ENCODE data around the gene RHOXF1. TPM values are rescaled to one million over a fixed set of nuclear protein-coding genes. Genes with fewer than 3 reads are reported as not detected.

Gene RHOXF1
- total RNA-seq, 1 experiment from 2014 or later = not detected

DNA sequence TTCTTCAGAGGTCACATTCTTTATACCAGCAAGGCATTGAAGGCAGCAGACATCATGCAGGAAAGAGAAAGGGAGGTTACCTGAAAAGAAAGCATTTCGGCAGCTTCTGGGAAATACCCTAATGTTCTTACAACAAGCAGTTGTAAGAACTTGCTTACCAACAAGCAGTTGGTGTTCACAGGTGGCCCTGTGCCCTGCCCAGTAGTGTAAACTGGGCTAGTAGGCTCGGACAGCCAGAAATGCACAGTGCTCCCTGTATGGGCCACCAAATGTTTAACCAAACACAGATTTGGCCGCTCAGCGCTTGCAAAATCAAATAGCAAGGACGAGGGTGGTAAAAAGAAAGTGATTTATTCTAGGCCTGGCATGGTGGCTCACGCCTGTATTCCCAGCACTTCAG lies 20.4 kb upstream of the RHOXF1 start:
- Mint-ChIP-seq H3K27ac (no peak overlapping the region), H3K36me3 (no peaks in the 10 kb centered on the region), H3K4me3 (no peak overlapping the region), H3K4me1 (peaks cover 38% of the 10 kb centered on the region), H3K9me3 (no peaks in the 10 kb centered on the region), H3K27me3 (ENCODE audit: low read depth) (no peaks in the 10 kb centered on the region)
- POLR2A ChIA-PET = no interaction called here
- CTCF ChIA-PET = no interaction called here
- TF ChIP-seq, protein P1, sequence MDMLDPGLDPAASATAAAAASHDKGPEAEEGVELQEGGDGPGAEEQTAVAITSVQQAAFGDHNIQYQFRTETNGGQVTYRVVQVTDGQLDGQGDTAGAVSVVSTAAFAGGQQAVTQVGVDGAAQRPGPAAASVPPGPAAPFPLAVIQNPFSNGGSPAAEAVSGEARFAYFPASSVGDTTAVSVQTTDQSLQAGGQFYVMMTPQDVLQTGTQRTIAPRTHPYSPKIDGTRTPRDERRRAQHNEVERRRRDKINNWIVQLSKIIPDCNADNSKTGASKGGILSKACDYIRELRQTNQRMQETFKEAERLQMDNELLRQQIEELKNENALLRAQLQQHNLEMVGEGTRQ (CRISPR knock-in tag; IDR thresholded peaks at IDR 0.05) = no peak
- TF ChIP-seq SMAD3 (CRISPR knock-in tag; IDR thresholded peaks at IDR 0.05; ENCODE audit: borderline replicate concordance) (no peak), JAZF1 (CRISPR knock-in tag; IDR thresholded peaks at IDR 0.05) (no peak), GABPB1 (CRISPR knock-in tag; IDR thresholded peaks at IDR 0.05) (no peak), GRHL2 (CRISPR knock-in tag; IDR thresholded peaks at IDR 0.05; ENCODE audit: insufficient replicate concordance, severe bottlenecking) (no peak), ETV6 (CRISPR knock-in tag; IDR thresholded peaks at IDR 0.05) (no peak), MXD4 (CRISPR knock-in tag; IDR thresholded peaks at IDR 0.05; ENCODE audit: borderline replicate concordance) (no peak), ZNF232 (CRISPR knock-in tag; IDR thresholded peaks at IDR 0.05) (no peak), RORB (CRISPR knock-in tag; IDR thresholded peaks at IDR 0.05) (no peak), CREB1 (CRISPR knock-in tag; IDR thresholded peaks at IDR 0.05) (no peak), OVOL2 (CRISPR knock-in tag; IDR thresholded peaks at IDR 0.05; ENCODE audit: borderline replicate concordance) (no peak), EMX1 (CRISPR knock-in tag; IDR thresholded peaks at IDR 0.05) (no peak), ZNF121 (CRISPR knock-in tag; IDR thresholded peaks at IDR 0.05) (no peak)
- TF ChIP-seq, protein P2, sequence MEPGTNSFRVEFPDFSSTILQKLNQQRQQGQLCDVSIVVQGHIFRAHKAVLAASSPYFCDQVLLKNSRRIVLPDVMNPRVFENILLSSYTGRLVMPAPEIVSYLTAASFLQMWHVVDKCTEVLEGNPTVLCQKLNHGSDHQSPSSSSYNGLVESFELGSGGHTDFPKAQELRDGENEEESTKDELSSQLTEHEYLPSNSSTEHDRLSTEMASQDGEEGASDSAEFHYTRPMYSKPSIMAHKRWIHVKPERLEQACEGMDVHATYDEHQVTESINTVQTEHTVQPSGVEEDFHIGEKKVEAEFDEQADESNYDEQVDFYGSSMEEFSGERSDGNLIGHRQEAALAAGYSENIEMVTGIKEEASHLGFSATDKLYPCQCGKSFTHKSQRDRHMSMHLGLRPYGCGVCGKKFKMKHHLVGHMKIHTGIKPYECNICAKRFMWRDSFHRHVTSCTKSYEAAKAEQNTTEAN (CRISPR knock-in tag; IDR thresholded peaks at IDR 0.05) = no peak
- TF ChIP-seq, protein P3, sequence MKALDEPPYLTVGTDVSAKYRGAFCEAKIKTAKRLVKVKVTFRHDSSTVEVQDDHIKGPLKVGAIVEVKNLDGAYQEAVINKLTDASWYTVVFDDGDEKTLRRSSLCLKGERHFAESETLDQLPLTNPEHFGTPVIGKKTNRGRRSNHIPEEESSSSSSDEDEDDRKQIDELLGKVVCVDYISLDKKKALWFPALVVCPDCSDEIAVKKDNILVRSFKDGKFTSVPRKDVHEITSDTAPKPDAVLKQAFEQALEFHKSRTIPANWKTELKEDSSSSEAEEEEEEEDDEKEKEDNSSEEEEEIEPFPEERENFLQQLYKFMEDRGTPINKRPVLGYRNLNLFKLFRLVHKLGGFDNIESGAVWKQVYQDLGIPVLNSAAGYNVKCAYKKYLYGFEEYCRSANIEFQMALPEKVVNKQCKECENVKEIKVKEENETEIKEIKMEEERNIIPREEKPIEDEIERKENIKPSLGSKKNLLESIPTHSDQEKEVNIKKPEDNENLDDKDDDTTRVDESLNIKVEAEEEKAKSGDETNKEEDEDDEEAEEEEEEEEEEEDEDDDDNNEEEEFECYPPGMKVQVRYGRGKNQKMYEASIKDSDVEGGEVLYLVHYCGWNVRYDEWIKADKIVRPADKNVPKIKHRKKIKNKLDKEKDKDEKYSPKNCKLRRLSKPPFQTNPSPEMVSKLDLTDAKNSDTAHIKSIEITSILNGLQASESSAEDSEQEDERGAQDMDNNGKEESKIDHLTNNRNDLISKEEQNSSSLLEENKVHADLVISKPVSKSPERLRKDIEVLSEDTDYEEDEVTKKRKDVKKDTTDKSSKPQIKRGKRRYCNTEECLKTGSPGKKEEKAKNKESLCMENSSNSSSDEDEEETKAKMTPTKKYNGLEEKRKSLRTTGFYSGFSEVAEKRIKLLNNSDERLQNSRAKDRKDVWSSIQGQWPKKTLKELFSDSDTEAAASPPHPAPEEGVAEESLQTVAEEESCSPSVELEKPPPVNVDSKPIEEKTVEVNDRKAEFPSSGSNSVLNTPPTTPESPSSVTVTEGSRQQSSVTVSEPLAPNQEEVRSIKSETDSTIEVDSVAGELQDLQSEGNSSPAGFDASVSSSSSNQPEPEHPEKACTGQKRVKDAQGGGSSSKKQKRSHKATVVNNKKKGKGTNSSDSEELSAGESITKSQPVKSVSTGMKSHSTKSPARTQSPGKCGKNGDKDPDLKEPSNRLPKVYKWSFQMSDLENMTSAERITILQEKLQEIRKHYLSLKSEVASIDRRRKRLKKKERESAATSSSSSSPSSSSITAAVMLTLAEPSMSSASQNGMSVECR (CRISPR knock-in tag; IDR thresholded peaks at IDR 0.05; ENCODE audit: borderline replicate concordance) = no peak
- TF ChIP-seq, protein P4, sequence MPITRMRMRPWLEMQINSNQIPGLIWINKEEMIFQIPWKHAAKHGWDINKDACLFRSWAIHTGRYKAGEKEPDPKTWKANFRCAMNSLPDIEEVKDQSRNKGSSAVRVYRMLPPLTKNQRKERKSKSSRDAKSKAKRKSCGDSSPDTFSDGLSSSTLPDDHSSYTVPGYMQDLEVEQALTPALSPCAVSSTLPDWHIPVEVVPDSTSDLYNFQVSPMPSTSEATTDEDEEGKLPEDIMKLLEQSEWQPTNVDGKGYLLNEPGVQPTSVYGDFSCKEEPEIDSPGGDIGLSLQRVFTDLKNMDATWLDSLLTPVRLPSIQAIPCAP (CRISPR knock-in tag; IDR thresholded peaks at IDR 0.05) = no peak
- TF ChIP-seq, protein P5, sequence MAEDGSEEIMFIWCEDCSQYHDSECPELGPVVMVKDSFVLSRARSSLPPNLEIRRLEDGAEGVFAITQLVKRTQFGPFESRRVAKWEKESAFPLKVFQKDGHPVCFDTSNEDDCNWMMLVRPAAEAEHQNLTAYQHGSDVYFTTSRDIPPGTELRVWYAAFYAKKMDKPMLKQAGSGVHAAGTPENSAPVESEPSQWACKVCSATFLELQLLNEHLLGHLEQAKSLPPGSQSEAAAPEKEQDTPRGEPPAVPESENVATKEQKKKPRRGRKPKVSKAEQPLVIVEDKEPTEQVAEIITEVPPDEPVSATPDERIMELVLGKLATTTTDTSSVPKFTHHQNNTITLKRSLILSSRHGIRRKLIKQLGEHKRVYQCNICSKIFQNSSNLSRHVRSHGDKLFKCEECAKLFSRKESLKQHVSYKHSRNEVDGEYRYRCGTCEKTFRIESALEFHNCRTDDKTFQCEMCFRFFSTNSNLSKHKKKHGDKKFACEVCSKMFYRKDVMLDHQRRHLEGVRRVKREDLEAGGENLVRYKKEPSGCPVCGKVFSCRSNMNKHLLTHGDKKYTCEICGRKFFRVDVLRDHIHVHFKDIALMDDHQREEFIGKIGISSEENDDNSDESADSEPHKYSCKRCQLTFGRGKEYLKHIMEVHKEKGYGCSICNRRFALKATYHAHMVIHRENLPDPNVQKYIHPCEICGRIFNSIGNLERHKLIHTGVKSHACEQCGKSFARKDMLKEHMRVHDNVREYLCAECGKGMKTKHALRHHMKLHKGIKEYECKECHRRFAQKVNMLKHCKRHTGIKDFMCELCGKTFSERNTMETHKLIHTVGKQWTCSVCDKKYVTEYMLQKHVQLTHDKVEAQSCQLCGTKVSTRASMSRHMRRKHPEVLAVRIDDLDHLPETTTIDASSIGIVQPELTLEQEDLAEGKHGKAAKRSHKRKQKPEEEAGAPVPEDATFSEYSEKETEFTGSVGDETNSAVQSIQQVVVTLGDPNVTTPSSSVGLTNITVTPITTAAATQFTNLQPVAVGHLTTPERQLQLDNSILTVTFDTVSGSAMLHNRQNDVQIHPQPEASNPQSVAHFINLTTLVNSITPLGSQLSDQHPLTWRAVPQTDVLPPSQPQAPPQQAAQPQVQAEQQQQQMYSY (CRISPR knock-in tag; IDR thresholded peaks at IDR 0.05) = no peak
- TF ChIP-seq, protein P6, sequence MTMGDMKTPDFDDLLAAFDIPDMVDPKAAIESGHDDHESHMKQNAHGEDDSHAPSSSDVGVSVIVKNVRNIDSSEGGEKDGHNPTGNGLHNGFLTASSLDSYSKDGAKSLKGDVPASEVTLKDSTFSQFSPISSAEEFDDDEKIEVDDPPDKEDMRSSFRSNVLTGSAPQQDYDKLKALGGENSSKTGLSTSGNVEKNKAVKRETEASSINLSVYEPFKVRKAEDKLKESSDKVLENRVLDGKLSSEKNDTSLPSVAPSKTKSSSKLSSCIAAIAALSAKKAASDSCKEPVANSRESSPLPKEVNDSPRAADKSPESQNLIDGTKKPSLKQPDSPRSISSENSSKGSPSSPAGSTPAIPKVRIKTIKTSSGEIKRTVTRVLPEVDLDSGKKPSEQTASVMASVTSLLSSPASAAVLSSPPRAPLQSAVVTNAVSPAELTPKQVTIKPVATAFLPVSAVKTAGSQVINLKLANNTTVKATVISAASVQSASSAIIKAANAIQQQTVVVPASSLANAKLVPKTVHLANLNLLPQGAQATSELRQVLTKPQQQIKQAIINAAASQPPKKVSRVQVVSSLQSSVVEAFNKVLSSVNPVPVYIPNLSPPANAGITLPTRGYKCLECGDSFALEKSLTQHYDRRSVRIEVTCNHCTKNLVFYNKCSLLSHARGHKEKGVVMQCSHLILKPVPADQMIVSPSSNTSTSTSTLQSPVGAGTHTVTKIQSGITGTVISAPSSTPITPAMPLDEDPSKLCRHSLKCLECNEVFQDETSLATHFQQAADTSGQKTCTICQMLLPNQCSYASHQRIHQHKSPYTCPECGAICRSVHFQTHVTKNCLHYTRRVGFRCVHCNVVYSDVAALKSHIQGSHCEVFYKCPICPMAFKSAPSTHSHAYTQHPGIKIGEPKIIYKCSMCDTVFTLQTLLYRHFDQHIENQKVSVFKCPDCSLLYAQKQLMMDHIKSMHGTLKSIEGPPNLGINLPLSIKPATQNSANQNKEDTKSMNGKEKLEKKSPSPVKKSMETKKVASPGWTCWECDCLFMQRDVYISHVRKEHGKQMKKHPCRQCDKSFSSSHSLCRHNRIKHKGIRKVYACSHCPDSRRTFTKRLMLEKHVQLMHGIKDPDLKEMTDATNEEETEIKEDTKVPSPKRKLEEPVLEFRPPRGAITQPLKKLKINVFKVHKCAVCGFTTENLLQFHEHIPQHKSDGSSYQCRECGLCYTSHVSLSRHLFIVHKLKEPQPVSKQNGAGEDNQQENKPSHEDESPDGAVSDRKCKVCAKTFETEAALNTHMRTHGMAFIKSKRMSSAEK (CRISPR knock-in tag; IDR thresholded peaks at IDR 0.05; ENCODE audit: borderline replicate concordance) = no peak
- TF ChIP-seq, protein P7, sequence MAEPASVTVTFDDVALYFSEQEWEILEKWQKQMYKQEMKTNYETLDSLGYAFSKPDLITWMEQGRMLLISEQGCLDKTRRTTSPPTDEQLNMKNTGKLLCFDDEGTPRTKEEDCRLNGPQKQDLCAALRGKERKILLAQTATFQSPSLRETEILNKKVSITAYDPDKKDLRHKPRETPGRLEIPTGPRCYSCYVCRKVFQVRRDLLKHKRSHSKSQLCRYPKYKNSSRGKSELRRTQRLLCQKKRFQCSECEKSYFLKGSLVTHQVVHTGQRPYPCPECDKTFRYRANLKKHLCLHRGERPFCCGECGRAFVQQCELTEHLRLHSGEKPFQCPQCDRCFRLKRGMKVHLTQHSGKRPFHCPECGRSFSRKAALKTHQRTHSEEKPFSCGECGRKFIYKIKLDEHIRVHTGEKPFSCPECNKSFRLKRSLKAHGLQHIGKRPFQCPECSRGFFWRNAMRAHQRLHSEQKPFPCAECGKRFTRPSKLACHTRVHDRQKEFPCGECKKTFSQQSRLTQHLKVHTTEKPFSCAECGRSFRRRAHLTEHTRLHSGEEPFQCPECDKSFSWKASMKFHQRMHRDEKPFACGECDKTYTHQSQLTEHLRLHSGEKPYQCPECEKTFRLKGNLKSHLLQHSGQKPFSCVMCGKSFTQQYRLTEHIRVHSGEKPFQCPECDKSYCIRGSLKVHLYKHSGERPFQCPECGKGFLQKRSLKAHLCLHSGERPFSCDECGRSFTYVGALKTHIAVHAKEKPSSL (CRISPR knock-in tag; conservative IDR thresholded peaks at IDR 0.05) = no peak
- TF ChIP-seq, protein P8, sequence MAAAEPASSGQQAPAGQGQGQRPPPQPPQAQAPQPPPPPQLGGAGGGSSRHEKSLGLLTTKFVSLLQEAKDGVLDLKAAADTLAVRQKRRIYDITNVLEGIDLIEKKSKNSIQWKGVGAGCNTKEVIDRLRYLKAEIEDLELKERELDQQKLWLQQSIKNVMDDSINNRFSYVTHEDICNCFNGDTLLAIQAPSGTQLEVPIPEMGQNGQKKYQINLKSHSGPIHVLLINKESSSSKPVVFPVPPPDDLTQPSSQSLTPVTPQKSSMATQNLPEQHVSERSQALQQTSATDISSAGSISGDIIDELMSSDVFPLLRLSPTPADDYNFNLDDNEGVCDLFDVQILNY (CRISPR knock-in tag; IDR thresholded peaks at IDR 0.05) = no peak
- DNase-seq (ENCODE audit: low spot score) (no peak), ATAC-seq (no peak)
